CD4-positive, alpha-beta T cell (primary cell): ENCODE measurements around the gene AGO4. TPM values are rescaled to one million over a fixed set of nuclear protein-coding genes. Genes with fewer than 3 reads are reported as not detected.

Experiments used
- ATAC-seq: fragments of 200-7000 bp; cut with Tn5 transposase; one replicate; pipeline ENCODE4 v1.10.0; 2022; ENCODE audit warnings: mild to moderate bottlenecking; ENCODE audit not compliant: poor library complexity
- CTCF ChIA-PET: fragments of 350-600 bp; sonication (Branson Sonifier 250); formaldehyde crosslinking; loops from one replicate; lab custom pipeline; 2021; ENCODE audit warnings: antibody characterized with exemption, inconsistent platforms; lab: Charles Lee
- POLR2A ChIA-PET: fragments of 350-600 bp; sonication (Branson Sonifier 250); formaldehyde crosslinking; loops from one replicate; lab custom pipeline; 2021; ENCODE audit warnings: antibody characterized with exemption, inconsistent platforms; lab: Charles Lee
- DNase-seq, 14 experiments: peaks; one replicate each; pipeline ENCODE4 v3.0.0-alpha.2; 2013 to 2020; ENCODE audit warnings: mixed read lengths in 2 of 14
- H3K27ac ChIP-seq, 2 donors: one replicate each; pipeline versions ENCODE4 v1.5.1 to v1.7.0; 2013; ENCODE audit warnings: low read length in 2 of 2, low read depth in 1 of 2, mild to moderate bottlenecking in 1 of 2
- H3K27me3 ChIP-seq, 2 experiments: 1 replicate in 1 of 2; 2 replicates in 1 of 2; pipeline versions ENCODE4 v1.6.1 to v1.7.0; 2013; ENCODE audit warnings: low read length in 2 of 2, control low read depth in 1 of 2, mild to moderate bottlenecking in 1 of 2, moderate library complexity in 1 of 2; ENCODE audit not compliant: insufficient read depth in 2 of 2, control insufficient read depth in 1 of 2
- H3K36me3 ChIP-seq: one replicate; pipeline ENCODE4 v1.6.1; 2013; ENCODE audit warnings: low read length, control low read depth; ENCODE audit not compliant: insufficient read depth
- H3K4me1 ChIP-seq: one replicate; pipeline ENCODE4 v1.6.1; 2013; ENCODE audit warnings: low read length, control low read depth; ENCODE audit not compliant: insufficient read depth
- H3K4me3 ChIP-seq: one replicate; pipeline ENCODE4 v1.5.1; 2013; ENCODE audit warnings: mild to moderate bottlenecking, low read length, moderate library complexity
- H3K9me3 ChIP-seq, 2 experiments: 1 replicate in 1 of 2; 2 replicates in 1 of 2; pipeline versions ENCODE4 v1.6.1 to v1.7.0; 2013; ENCODE audit warnings: low read length in 2 of 2, mild to moderate bottlenecking in 2 of 2, control low read depth in 1 of 2, moderate library complexity in 1 of 2; ENCODE audit not compliant: control insufficient read depth in 1 of 2, insufficient read depth in 1 of 2
- H3K27ac Mint-ChIP-seq: one replicate; pipeline ENCODE4 v1.8.0; 2020; ENCODE audit warnings: mixed read lengths
- H3K27me3 Mint-ChIP-seq: one replicate; pipeline ENCODE4 v1.8.0; 2021; ENCODE audit warnings: mixed read lengths
- H3K36me3 Mint-ChIP-seq: one replicate; pipeline ENCODE4 v1.8.0; 2021; ENCODE audit warnings: low read depth, mixed read lengths
- H3K4me1 Mint-ChIP-seq: one replicate; pipeline ENCODE4 v1.8.0; 2021; ENCODE audit warnings: low read depth, mixed read lengths
- H3K4me3 Mint-ChIP-seq: one replicate; pipeline ENCODE4 v1.8.0; 2020; ENCODE audit warnings: mild to moderate bottlenecking, mixed read lengths
- H3K9me3 Mint-ChIP-seq: one replicate; pipeline ENCODE4 v1.8.0; 2020; ENCODE audit warnings: mixed read lengths
- intact Hi-C, 2 experiments: fragments of 100-400 bp; cut with DNase I in 1 of 2; cut with micrococcal nuclease in 1 of 2; formaldehyde crosslinking; loops; one replicate each; pipeline versions ENCODE4 v1.15.1 to v1.9.0; 2023 to 2025; cut with DNase I, micrococcal nuclease
- total RNA-seq, 174 experiments: library from RNA in 2 of 174; stranded (reverse) in 2 of 174; gene quantifications; one replicate each; pipeline ENCODE4 v1.2.3 and lab custom pipeline; 2021 to 2026
- TF ChIP-seq, protein P1 (sequence below): fragments of 200-600 bp; IDR thresholded peaks from one replicate; pipeline ENCODE4 v1.8.0; 2022; ENCODE audit warnings: antibody characterized with exemption, mild to moderate bottlenecking

AGO4 gene
- total RNA-seq, 2 experiments from 2014 or later: 7.4 to 8.1 TPM

GRCh38 chr1:35899941-35900340, 92.1 kb downstream of the AGO4 start:
- ATAC-seq (no peak), DNase-seq (no peak)
- no peaks in the 10 kb centered on the region for H3K4me1 ChIP-seq
- H3K27me3 ChIP-seq: no peaks in the 10 kb centered on the region
- no peak overlapping the region for H3K27ac ChIP-seq
- Mint-ChIP-seq H3K4me1 (no peaks in the 10 kb centered on the region), H3K36me3 (peaks cover 91% of the 10 kb centered on the region), H3K27ac (no peak overlapping the region), H3K27me3 (no peaks in the 10 kb centered on the region), H3K4me3 (no peak overlapping the region), H3K9me3 (no peaks in the 10 kb centered on the region)
- no peaks in the 10 kb centered on the region for H3K9me3 ChIP-seq
- TF ChIP-seq, protein P1, sequence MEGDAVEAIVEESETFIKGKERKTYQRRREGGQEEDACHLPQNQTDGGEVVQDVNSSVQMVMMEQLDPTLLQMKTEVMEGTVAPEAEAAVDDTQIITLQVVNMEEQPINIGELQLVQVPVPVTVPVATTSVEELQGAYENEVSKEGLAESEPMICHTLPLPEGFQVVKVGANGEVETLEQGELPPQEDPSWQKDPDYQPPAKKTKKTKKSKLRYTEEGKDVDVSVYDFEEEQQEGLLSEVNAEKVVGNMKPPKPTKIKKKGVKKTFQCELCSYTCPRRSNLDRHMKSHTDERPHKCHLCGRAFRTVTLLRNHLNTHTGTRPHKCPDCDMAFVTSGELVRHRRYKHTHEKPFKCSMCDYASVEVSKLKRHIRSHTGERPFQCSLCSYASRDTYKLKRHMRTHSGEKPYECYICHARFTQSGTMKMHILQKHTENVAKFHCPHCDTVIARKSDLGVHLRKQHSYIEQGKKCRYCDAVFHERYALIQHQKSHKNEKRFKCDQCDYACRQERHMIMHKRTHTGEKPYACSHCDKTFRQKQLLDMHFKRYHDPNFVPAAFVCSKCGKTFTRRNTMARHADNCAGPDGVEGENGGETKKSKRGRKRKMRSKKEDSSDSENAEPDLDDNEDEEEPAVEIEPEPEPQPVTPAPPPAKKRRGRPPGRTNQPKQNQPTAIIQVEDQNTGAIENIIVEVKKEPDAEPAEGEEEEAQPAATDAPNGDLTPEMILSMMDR: no peak
- intact Hi-C loops: no loop called here
- ChIA-PET CTCF (no interaction called here), POLR2A (no interaction called here)
- no peak overlapping the region for H3K4me3 ChIP-seq
- H3K36me3 ChIP-seq: peaks cover 59% of the 10 kb centered on the region

DNA sequence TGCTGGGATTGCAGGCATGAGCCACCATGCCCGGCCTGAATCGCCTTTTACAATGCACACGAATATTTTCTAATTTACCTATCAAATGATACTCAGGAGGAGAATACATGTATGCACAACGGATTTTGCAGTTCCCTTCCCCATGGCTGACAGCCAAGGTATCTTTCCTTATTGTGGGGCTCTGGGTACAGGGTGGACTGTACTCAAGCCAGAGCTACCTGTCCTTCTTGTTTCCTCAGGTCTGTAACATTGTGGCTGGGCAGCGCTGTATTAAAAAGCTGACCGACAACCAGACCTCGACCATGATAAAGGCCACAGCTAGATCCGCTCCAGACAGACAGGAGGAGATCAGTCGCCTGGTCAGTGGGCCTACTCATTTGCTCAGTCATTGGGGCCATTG, 93.4 kb downstream of the AGO4 start:
- H3K36me3 Mint-ChIP-seq: peaks cover 86% of the 10 kb centered on the region
- DNase-seq: no peak
- H3K4me1 Mint-ChIP-seq: no peaks in the 10 kb centered on the region
- ATAC-seq: no peak
- POLR2A ChIA-PET: no interaction called here
- Histone ChIP-seq H3K4me3 (no peak overlapping the region), H3K27me3 (no peaks in the 10 kb centered on the region), H3K27ac (no peak overlapping the region), H3K4me1 (no peaks in the 10 kb centered on the region), H3K9me3 (no peaks in the 10 kb centered on the region), H3K36me3 (peaks cover 52% of the 10 kb centered on the region)
- CTCF ChIA-PET: no interaction called here
- intact Hi-C loops: no loop called here
- no peaks in the 10 kb centered on the region for H3K9me3 Mint-ChIP-seq
- H3K4me3 Mint-ChIP-seq: no peak overlapping the region
- no peak overlapping the region for H3K27ac Mint-ChIP-seq
- TF ChIP-seq, protein P1: no peak
- H3K27me3 Mint-ChIP-seq: no peaks in the 10 kb centered on the region

DNA sequence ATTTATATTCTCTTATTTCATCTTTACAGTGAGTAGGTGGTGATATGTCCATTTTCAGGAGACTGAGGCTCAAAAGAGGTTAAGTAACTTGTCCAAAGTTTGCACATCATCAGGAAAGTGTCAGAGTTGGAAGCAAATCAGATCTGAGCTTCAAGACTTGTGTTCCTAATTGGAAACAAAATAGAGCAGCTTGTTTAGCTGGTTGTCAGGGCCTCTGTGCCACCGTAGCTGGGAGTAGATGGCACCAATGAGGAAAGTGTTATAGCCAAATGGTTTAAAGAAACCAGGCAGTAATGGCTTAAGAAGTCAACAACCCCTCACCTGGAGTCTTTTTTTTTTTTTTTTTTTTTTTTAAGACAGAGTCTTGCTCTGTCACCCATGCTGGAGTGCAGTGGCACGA, 94.9 kb downstream of the AGO4 start:
- DNase-seq (no peak), ATAC-seq (no peak)
- Histone ChIP-seq H3K4me3 (no peak overlapping the region), H3K4me1 (no peaks in the 10 kb centered on the region), H3K9me3 (no peaks in the 10 kb centered on the region), H3K27me3 (no peaks in the 10 kb centered on the region), H3K27ac (no peak overlapping the region), H3K36me3 (peaks cover 60% of the 10 kb centered on the region)
- Mint-ChIP-seq H3K4me3 (no peak overlapping the region), H3K27ac (no peak overlapping the region), H3K4me1 (no peaks in the 10 kb centered on the region), H3K27me3 (no peaks in the 10 kb centered on the region), H3K9me3 (no peaks in the 10 kb centered on the region), H3K36me3 (peaks cover 86% of the 10 kb centered on the region)
- TF ChIP-seq, protein P1: no peak
- intact Hi-C loops: no loop called here
- ChIA-PET CTCF (no interaction called here), POLR2A (no interaction called here)

Other genes starting within 250 kb of the AGO4 start
- 1 to 10 TPM; 3.0 to 3.8 TPM for gene TFAP2E, start 234.7 kb upstream of the AGO4 start, total RNA-seq
- 10 to 100 TPM; 34.0 to 35.3 TPM for gene PSMB2, start 166.5 kb upstream of the AGO4 start, total RNA-seq
- 1 to 10 TPM; 2.9 to 3.8 TPM for gene C1orf216, start 89.1 kb upstream of the AGO4 start, total RNA-seq
- gene CLSPN, start 38.0 kb upstream of the AGO4 start, total RNA-seq: under 1 TPM; 0.59 to 0.60 TPM
- gene AGO1, start 75.2 kb downstream of the AGO4 start, total RNA-seq: 10 to 100 TPM; 15.2 to 16.3 TPM
- 10 to 100 TPM; 31.3 to 34.5 TPM for gene AGO3, start 123.1 kb downstream of the AGO4 start, total RNA-seq